GM21526 (cell line): ENCODE results near the gene VDAC1.
"Not testable (repeated sequence)": the region's sequence is repeated elsewhere in the genome, so short reads cannot be mapped to it uniquely, and the experiment has no call there.

ENCODE experiments used
- ATAC-seq: cut with Tn5 transposase; IDR thresholded peaks from one replicate; pipeline ENCODE4 v1.9.1; 2021; ENCODE audit warnings: moderate library complexity; ENCODE audit not compliant: unreplicated experiment, low FRiP score

VDAC1 gene

DNA sequence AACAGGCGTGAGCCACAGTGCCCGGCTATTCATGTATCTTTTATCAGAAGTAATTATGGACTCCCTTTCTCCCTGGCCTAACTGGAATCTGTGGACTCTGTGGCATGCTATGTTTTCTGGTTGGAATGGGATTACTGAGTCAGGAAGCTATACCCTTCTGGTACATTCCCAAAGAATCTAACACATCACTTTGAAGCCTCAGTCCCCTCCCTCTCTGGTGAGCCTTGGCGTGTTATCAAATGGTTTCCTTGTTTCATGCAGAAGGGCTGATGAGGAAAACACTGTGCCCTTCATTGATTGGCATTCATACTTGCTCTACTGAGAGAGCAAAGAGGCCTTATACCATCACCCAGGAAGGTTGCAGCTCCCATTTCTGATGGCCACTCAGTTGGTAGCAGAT is 59.2 kb downstream of the VDAC1 start:
- ATAC-seq: no peak

DNA sequence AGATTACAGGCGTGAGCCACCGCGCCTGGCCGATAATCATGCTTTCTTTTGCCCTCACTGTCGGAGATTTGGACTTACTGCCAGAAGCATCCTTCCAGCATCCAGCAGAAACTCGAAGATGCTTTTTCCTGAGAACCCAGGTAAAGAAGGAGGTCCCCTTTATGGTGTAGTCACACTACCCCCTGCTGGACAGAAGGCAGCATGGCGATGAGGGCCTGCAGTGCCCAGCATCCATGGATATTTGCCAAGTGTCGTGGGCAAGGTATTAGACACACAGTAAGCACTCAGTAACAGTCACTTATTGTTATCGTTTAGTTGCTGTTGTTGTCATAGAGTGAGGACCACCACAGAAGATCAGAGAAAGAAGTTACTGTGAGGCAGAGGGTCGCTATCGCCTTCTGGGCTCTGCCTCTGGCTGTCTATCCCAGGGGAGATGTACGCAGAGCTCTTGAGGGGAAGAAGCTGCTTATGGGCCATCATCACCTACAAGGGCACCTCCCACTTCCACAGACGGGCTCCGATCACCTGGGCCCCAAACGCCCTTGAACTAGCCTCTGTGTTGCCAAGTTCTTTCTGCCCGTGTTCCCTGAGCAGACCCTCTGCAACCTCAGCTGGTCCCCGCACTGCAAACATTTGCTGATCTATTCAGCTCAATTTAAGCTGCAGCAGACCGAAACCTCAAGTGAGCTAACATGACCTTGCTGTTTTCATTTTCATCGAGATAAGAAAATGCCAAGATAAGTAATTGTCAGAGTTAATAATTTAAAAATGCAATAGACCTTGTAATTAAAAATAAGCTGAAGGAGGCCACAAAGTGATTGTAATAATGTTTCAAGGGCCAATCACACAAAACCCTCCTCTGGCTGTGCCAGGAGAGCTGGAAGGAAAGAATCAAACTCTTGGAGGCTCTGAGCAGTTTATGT is 60.3 kb downstream of the VDAC1 start:
- no peak for ATAC-seq

DNA sequence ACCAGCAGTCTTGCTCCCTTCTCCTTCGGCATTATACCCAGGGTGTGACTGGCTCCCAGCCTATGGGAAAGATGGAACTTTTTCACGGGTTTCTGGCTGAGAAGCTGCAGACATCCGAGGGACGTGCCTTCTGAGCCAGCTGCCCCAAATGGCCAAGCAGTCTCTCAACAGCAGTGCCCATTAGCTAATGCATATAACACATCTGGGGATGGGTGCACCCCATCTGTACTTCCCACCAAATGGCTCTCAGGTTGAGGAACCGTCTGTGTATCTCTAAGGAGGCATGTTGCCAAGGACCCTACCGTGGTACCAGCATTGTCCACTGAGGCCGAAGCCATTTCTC is 61.3 kb downstream of the VDAC1 start:
- no peak for ATAC-seq

GRCh38 chr5:133942614-133943474 is 61.9 kb downstream of the VDAC1 start:
- no peak for ATAC-seq

DNA sequence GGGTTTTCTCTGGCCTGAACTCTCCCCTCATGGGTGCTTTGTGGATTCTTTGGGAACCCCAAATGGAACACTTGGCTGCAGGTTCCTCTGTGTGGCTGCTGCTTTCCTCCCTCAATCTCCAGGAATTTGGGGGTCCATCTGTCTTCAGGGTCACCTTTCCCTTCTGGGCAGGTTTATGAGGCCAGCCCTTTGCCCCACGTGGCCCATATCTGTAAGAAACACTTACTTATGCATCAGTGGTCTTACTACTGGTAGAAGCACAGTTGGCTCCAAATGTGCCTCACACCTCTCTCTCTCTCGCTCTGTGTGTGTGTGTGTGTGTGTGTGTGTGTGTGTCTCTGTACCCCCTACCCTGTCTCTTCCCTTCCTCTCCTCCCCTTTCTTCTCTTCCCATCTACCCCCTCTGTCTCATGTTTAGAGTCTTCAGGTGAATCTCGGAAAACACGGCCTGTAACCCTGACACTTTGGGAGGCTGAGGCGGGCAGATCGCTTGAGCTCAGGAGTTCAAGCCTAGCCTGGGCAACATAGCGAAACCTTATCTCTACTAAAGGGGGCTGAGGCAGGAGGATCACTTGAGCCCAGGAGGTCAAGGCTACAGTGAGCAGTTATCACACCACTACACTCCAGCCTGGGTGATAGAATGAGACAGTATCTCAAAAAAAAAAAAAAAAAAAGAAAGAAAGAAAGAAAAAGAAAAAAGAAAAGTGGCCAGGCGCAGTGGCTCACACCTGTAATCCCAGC is 63.1 kb downstream of the VDAC1 start:
- no peak for ATAC-seq

GRCh38 chr5:133939668-133940067 is 65.1 kb downstream of the VDAC1 start:
- ATAC-seq: no peak

DNA sequence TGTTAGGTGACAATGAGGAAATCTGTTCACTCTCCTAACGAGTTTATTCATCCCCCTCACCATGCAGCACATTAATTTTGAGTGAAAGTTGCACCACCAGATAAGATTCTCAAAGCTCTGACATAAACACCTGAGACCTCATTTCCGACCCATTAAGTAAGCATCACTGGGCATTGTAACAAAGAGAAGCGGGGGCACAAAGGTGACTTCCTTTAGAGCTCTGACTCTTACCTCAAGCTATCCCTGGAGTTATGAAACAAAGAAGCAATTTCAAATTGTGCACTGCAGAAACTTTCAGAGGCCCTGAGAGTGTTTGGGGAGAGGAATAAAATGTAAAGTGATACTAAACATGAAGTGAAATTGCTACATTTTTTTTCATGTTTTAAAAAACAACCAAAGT is 65.8 kb downstream of the VDAC1 start:
- no peak for ATAC-seq

DNA sequence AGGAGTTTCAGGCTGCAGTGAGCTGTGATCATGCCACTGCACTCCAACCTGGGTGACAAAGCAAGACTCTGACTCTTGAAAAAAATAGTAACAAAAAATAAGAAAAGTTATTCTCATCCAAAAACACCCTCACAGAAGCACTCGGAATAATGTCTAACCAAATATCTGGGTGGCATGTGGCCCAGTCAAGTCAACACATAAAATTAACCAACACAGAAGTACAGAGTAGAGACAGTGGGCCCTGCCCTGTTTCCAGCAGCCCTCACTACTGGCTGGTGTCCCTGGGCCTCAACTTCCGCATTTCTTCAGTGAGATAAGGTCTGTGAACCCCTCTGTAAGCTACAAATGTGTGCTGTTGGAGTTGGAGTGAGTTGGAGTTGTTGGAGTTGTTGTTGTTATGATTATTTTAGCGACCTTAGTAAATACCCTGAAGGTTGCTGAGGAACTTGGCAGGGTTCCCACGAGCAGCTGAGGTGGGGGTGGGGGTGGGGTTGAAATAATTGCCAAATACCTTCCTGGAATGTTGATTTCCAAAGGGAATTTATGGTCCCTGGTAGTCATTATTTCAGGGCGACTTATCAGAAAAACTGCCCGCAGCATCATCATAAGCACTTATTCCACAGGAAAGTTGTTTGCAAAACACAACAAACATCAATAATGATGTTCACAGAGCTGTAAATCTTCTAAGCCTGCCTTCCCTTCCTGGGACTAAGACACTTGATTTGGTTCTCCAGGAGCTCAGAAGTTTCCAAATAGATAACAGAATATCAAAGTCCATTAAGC is 66.5 kb downstream of the VDAC1 start:
- ATAC-seq: no peak

DNA sequence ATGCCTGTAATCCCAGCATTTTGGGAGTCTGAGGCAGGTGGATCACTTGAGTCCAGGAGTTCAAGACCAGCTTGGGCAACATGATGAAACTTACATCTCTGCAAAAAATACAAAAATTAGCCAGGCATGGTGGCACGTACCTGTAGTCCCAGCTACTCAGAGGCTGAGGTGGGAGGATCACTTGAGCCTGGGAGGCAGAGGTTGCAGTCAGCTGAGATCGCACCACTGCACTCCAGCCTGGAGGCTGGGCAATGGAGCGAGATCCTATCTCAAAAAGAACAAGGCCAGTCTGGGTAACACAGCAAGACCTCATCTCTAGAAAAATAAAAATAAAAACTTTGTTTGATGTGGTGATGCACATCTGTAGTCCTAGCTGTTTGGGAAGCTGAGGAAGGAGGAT is 67.1 kb downstream of the VDAC1 start:
- ATAC-seq: not testable (repeated sequence)

- no peak for ATAC-seq
These were observed 68.1 kb downstream of the VDAC1 start for GRCh38 chr5:133936651-133937015.

- ATAC-seq: not testable (repeated sequence)
These were observed 68.7 kb downstream of the VDAC1 start for GRCh38 chr5:133935991-133936650.

- no peak for ATAC-seq
These were observed 69.2 kb downstream of the VDAC1 start for GRCh38 chr5:133935667-133935940.

- ATAC-seq: no peak
These were observed 69.7 kb downstream of the VDAC1 start for GRCh38 chr5:133934822-133935666.

- no peak for ATAC-seq
These were observed 70.5 kb downstream of the VDAC1 start for GRCh38 chr5:133934311-133934710.

DNA sequence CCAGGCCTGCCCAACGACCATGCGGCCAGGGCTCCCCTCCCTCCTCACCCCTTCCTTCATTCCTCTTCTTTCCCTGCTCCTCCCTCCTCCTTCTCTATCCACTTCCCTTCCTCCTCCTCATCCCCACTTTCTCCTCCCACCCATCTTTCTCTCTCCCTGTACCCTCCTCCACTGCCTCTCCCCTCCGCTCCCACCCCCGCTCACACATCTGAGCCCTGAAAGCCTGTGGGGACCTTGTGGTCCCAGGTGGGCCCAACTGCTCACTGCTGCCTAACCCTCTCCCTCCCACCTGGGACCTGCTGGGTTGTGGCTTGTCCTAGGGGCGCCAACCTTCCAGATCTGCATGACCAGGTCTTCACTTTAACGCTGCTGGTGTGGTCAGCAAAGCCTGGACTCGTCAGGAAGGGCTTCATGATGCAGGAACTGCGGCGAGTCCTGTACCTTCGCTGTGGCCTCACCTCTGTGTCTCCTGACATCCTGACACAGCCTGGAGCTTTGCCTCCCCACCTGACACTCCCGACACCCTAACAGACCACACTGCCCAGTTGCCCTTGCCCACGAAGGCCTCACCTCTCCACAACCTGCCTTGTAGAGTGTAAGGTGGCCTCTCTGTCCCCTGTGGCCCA is 71.0 kb downstream of the VDAC1 start:
- no peak for ATAC-seq

DNA sequence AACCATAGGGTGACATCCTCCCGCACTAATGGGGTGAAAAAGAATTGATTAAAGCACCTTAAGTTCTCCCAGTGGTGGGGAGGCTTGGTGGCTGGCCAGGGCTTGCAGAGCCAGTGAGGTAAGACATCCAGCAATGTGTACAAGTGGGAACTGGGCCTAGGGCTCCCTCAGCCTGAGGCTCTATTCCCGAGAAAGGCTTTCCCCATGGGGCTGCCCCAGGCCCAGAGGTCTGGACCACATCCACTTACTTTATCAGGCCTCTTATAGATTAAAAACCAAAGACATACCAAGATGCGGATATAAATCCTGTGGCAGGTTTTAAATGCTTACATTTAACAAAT is 71.6 kb downstream of the VDAC1 start:
- no peak for ATAC-seq

DNA sequence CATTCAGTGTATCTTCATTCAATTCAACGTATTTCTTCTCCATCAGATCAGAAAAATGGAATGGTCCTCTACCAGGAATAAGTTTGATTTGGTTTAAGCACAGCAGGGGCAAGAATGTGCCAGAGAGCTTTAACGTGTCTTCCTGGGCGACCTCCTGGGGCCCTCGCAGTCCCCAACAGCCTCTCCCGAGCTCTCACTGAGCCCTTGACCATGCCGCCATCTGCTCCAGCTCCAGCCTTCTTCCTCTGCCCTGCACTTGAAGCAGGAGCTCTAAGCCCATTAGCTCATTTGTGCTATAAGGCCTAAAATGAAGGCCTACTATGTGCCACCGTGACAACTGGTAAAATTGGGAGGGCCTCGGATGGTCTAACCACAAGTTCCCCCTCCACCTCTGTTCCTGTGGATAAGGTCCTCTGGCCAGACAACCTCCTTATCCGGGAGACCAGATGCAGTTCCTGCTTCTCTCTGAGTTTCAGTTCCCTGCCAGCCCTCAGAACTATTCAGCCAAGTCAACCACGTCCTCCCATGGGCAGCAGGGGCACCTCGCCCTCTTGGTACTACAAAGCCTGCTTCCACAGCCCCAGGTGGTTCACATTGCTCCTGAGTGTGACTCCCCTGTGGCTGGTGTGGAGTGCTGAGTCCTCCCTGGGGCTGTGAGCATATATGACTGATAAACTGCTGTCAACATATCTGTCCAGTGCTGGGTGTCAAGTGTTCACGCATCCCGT is 72.2 kb downstream of the VDAC1 start:
- ATAC-seq: no peak

- ATAC-seq: no peak
These were observed 73.2 kb downstream of the VDAC1 start for GRCh38 chr5:133931546-133931945.
